ENCODE results near the gene CTXN1.

DNA sequence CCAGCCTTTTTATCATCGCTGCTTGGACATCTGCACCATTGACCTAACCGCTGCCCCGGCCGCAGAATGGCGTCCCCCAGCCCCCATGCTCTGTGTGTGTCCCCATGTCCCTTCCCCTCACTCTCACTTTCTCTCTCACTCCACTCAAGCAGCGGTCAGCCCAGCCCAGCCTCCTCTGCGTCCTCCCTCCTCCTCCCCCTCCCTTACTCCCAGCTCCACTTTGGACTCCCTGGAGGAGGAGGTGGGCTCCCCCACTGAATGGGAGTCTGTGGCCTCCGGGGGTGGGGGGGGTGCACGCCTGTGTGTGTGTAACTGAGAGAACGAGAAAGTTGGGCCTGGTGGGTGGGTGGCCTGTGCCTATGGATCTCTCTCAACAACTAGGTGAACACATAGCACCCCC is 20.1 kb downstream of the CTXN1 start:
- TF ChIP-seq CTCF (IDR thresholded peaks at IDR 0.05): no peak
- TF ChIP-seq POLR2A (IDR thresholded peaks at IDR 0.05): no peak

Data from adrenal gland (tissue), 5 donors.